K562 treated with DMSO at 1 percent for 24 hours (cell line): ENCODE measurements around the gene CNTLN. TPM values are rescaled to one million over a fixed set of nuclear protein-coding genes. Genes with fewer than 3 reads are reported as not detected.

ENCODE experiments used
- total RNA-seq: library from RNA; unstranded; fragments of 300-600 nt; gene quantifications from 2 replicates; pipeline ENCODE4 v1.2.3, GENCODE V29; 2022; ENCODE audit warnings: low read depth; ENCODE audit not compliant: insufficient read depth

CNTLN gene
- not detected in 2 replicates for total RNA-seq

GRCh38 chr9:17134396-17135294 lies at the start of gene CNTLN:
CNTLN (plus strand) TSS chr9:17135040; CDS start chr9:17135066, 26 bp downstream.

